ENCODE results near the gene CD82.

Gene CD82, protein sequence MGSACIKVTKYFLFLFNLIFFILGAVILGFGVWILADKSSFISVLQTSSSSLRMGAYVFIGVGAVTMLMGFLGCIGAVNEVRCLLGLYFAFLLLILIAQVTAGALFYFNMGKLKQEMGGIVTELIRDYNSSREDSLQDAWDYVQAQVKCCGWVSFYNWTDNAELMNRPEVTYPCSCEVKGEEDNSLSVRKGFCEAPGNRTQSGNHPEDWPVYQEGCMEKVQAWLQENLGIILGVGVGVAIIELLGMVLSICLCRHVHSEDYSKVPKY

DNA sequence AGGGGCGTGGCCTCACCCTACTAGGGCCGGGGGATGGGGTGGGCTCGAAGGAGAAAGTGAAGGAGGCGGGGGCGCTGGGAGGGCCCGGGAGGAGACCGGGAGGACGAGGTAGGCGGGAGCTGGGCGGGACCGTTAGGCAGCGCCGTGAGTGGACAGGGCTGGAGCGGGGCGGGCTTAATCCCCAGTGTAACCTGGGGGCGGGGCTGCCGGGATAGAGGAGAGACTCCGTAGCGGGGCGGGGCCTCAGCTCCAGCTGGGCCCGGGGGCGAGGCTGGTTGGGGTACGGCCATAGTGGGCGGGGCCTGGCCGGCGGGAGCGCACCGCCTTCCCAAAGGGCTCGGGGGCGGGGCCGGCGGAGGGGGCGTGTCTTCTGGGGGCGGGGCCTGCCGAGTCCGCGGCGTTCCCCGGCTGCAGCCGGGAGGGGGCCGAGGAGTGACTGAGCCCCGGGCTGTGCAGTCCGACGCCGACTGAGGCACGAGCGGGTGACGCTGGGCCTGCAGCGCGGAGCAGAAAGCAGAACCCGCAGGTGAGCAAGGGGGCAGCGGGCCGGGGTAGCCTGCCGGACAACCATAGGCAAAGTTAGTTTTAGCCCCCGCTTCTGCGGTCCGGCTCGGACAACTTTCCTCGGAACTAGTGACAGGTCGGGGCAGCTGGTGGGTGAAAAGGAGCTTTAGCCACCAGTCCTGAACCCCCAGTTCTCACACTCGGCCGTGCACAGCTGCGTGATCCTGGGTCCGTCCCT is at the start of gene CD82:
Gene CD82, plus strand, starts transcription at position 453 of the 742 bp plus-strand sequence. CDS start 29,000 bp downstream, outside the sequence.
- DNase-seq = peak; percentile 81 to 96 (median 94)

DNA sequence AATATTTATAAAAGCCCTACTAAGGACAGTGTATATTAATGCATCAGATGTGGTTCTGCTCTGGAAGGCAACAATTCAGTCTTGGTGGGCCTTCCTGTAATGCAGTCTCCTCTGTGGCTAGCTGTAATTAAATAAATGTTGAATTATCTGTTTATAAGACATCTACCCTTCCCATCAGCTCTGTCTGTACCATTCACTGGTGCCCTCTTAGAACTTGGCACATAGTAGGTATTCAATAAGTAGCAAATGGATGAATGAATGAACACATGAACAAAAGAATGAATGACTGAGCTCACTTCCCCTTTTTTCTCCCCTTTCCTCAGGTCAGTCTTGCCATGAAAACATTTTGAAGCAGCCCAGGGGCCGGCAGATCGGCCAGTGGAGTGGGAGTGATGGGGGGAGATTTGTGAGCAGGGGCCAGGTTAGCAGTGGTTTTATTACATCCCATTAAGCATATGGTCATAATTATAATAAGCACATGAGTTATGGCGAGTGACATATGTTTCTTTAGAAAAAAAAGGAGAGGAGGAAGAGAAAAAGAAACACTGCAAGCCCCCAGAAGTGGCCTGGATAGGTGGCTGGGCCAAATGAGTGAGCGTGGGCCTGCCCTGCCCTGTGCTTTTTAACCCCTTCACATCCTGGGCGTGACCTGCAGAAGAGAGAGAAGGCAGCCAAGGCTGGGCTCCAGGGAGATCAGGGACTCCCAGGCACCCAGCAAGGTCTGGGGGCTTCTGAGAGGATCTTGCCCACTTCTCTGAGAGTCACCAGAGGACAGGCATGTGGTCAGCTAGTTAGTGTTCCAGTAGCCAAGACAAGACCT is 48.6 kb upstream of the CD82 start:
- DNase-seq = no peak

DNA sequence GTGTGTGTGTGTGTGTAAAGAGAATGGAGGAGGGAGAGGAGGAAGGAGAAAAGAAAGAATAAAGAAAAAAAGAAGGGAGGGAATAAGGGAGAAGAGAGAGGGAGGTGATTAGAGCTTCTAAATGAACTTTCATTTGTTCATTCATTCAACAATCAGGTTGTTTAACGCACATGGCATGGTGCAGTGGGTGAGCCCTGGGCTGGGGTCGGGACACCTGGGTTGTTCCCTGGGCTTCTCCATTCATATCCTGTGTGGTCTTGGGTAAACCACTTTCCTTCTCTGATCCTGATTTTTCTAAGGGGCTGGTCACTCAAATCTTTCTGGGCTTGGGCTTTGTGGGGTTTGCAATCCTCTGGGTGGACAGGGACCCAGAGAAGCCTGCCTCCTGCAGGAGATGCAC is 47.9 kb upstream of the CD82 start:
- no peak for DNase-seq

DNA sequence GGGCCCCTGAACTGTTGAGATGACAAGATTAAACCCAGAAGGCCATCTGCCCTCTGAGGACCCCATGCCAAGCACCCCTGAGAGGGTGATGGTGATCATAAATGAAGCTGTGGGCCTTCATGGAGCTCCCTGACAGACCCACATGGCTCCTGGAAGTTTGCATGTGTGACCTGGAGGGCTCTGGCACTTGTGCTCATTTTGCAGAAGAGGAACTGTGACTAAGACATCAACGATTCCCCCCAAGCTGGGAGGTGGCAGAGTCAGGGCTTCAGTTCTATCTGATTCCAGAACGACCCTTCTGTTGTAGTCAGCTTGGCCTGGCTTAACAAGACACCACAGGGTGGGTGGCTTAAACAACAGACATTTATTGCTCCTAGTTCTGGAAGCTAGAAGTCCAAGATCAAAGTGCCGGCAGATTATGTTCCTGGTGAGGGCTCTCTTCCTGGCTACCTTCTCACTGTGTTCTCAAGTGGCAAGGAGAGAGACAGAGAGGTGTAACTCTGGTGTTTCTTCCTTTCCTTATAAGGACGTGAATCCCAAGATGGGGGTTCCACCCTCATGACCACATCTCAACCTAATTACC is 46.4 kb upstream of the CD82 start:
- DNase-seq = no peak

DNA sequence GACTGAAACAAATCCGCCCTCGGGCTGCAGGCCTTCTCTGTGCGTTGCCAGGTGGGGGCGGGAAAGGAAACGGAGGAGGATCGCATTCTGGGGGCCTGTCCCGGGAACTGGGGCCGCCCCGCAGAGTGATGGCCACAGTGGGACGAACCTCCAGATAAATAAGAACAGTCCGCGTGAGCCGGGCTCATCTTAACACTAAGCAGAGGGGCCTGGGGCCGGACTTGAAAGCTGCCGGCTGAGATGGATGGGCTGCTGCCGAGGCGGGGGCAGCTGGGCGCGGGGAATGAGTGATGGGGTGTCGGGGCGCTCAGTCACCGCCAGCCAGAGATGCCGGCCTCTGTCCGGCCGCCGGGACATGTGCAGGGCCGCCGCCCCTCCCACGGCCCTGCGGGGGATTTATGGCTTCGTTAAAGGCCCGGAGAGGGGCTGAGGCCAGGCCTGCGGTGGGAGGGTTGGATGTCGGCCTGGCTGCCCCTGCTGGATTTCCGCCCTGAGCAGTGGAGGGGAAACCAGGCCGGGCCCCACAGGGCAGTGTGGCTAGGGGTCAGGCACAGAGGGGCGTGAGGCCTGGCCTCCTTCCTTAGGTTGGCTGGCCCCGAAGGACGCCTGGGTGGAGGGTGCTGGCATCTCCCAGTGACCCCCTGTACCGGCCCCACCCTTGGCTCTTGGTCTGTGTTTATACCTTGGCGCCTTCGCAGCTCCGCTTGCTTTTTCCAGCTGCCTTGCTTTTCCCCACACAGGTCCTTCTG is 45.3 kb upstream of the CD82 start:
- no peak for DNase-seq

DNA sequence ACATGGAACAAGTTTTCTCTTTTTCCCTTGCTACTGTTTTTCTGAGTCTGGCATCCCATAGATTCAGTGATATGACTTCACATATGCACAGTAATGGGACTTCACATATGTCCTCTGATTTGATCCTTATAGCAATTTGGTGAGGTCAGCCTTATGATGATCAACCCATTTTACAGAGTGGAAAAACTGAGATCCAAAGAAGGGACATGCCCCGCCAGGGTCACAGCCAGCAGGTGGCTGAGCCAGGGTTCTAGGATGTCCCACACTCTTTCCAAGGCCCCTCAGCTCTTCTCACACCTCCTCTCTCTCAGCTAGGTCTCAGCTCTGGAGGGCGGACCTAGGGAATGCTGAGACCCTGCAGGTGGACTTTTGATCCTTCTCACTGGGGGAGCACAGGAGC is 44.3 kb upstream of the CD82 start:
- no peak for DNase-seq

DNA sequence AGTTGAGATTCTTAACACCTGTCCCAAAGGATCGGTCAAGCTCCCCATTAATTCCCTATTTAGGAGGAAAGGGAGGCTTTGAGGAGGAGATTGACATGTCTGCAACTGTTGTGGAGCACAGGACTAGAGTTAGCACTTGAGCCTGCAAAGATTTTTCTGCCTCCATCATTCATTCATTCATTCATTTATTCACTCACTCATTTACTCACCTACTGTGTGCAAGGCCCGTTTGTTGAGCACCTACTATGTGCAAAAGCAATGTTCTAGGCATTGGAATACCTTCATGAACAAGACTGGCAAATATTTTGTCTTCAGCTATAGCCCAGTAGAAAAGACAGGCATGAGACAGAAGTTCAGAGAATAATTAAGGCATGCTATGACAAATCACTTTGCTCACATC is 43.2 kb upstream of the CD82 start:
- DNase-seq = no peak

DNA sequence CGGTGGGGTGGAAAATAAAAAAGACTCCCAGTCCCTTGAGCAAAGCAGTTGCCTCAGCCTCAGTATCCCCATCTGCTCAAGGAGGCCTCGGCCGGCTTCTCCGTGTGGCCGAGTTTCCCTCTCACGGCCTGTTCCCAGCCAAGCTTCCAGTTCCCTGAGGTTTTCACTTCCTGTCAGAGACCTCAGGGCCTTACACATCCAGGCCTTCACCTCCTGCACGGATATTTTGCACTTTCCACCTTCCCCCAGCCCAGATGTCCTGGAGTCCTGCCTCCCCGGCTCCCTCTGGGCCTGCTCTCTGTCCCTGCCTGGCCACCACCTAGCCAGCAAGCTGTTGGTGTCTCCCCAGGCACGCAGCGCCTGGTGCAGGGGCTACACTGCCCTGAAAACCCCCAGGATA is 41.1 kb upstream of the CD82 start:
- DNase-seq = no peak

DNA sequence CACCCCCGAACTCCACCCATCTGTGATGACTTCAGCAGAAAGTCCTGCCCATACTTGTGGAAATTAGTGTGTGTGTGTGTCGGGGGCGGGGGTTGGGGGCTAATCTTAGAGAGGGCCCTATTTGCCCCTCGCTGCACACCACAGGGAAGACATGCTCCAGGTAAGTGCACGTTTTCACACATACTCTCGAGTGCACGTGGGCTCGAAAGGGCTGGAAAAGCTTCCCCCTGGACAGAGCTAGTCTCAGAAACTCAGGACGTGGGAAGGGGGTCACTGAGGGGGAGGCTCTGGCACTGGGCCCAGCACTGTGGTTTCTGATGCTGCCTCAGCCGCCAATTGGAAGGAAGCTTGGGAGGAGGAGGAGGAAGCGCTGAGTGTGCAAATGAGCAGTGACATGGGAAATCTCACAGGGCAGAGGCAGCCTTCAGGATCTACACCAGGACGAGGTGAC is 40.7 kb upstream of the CD82 start:
- DNase-seq = no peak

DNA sequence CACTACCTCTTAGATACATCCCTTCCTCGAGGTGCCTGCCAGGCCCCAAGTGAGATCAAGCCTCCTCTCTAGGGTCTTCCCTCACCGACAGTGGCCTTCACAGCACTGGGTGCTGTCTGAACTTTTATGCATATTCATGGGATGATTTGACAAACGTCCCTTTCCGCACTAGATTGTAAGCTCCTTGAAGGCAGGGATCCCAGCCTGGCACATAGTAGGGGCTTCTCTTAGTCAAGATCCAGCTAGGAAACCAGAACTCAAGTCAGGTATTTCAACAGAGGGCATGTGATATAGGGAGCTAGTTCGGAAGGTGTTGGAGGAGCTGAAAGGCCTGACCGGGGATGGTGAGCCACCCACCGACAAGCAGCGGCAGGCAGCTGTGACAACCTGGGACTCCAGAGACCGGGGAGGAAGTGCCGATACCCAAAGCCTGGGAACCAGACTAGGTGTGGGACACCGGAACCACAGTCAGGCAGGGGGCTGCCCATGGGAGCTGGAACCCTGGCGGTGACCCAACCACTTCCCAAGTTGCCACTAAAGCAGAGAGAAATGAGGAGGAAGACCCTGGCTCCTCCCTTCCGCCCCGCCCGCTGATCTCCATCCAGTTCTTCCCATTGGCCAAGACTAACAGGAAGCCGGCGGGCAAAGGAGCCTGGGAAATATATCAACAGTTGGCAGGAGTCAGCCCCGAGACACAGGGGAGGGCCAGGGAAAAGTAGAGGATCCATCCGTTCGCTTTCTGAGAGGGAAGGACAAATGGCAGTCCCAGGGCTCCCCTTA is 39.8 kb upstream of the CD82 start:
- no peak for DNase-seq

DNA sequence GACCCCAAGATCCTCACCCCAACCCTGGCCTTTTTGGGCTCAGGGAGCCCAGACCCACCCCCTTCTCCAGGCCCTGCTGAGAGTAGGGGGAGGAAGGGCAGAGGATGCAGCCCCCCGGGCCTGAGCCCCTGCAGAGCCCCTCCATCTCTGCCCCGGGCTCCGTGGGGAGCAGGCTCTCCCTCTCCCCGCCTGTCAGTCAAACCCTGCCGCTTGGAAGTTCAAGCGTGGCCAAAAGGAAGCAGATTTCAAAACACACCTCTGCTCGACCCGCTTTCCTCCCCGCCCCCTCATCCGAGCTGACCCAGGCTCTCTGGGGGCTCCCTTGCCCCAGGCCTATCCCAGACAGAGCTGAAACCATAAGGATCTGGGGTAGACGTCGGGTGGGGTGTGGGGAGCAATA is 39.0 kb upstream of the CD82 start:
- no peak for DNase-seq

DNA sequence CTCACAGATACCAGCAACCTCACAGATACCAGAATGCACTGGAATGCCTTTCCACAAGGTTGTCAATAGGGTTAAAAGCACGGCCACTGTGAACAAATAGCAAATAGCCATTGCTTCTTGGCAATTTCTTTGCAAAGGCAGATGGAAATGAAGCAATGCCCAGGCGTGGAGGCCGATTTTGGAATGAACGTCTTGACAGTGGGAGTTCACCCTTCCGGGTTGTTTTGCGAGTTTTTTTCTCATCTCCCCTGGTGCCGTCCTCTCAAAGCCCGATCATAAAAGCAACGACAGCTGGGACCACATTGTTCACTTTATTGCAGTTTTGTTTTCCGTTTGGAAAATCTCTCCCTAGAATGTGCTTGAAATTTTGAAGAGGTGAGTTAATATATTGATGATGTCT is 38.0 kb upstream of the CD82 start:
- DNase-seq = no peak

DNA sequence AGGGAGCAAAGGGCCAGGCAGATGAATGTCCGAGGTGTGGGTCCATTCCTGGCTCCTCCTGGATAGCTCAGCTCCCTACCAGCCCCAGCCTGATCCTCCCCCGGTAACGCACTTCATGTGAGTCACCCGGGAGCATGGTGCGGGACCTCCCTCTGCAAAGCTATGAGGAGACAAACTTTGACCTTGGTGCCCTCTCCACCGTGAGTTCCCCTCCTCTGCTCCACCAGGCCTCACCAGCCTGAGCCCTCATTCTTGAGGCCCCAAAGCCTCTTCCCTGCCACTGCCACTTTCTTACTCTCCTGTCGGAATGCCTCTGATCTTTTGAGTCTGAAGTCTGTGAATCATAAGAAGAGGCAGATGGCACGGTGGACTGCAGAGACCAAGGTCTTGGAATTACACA is 37.4 kb upstream of the CD82 start:
- no peak for DNase-seq

DNA sequence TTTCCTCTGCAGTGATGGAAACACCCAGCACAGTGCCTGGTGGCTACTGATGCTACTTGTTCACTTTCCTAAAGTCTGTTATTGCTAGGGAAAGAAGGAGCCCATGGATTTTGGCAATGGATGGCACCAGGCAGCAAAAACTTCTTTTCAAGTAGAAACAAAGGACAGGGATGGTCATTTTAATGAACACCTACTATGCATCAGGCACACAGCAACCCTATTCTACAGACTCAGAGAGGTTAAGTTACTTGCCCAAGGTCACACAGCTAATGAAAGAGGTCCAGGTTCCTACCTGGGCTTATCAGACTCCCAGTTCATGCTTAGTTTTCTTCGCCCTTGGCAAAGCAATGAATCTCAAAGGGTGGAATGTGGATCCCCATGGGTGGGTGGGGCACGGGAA is 36.9 kb upstream of the CD82 start:
- no peak for DNase-seq

DNA sequence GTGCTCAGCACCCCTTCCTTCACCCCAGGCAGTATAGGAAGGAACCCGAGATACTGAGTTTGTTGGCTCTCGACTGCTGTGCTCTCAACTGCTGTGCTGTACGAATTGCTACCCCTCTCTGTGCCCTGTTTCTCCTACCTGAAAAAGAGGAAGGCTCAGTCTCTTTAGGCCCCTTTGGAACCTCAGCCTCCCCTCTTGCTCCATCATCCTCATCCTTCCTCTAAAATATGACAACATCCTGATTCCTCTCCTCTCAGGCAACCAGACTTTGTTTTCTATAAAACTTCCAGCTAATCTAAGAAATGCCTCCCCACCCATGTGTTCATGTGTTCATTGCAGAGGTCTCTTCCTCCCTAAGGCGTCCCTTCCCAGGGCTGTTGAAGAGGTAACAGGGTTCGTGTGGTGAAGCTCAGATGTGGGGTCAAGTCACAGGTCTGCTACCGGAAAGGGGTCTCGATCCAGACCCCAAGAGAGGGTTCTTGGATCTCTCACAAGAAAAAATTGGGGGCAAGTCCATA is 35.5 kb upstream of the CD82 start:
- no peak for DNase-seq

DNA sequence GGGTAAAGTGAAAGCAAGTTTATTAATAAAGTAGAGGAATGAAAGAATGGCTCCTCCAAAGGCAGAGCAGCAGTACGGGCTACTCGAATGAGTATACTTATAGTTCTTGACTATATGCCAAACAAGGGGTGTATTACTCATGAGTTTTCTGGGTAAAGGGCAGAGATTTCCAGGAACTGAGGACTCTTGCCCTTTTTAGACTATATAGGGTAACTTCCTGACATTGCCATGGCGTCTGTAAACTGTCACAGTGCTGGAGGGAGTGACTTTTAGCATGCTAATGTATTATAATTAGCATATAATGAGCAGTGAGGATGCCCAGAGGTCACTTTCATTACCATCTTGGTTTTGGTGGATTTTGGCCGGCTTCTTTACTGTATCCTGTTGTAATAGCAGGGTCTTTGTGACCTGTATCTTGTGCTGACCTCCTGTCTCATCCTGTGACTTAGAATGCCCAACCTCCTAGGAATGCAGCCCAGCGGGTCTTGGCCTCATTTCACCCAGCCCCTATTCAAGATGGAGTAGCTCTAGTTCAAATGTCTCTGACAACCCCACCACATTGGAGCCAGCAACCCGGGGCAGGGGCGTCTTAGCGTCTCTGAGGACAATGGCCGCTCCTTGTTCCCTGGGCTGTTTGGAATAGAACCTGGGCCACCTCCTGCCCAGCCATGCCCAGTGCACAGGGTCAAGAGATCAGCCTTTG is 34.9 kb upstream of the CD82 start:
- no peak for DNase-seq

DNA sequence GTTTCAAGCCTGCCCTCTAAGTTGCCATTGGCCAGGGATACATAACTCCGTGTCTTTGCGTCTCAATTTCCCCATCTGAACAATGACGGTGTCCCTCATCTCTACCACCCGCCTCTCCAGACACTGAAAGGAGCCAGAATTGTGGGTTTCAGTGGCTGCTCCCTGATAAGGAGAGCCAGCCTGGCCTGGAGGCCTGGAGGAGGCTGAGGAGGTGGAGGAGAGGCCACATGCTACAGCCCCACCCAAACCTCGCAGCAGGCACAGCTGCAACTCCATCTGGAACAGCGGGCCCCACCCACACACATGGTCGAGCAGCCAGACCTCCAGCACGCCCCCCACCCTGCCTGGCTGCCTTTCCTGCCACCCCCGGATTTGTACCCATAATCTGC is 34.4 kb upstream of the CD82 start:
- DNase-seq = no peak

DNA sequence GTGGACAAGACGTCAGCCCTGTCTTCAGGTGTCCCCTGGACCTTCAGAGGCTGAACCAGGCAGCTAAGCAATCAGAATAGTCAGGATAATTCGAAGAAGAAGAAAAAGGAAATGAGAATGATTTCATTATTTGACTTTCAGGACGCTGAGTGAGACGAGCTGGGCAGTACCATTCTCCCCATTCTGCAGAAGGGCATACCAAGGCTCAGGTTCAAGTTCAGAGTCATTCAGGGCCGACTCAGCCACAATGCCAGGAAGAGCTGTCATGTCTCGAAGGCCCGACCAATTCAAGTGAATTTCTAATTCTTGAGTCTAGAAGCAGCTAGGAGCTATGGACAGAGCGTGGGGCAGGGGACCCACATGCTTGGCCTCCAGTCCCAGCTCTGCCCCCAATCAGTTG is 33.8 kb upstream of the CD82 start:
- DNase-seq = no peak

DNA sequence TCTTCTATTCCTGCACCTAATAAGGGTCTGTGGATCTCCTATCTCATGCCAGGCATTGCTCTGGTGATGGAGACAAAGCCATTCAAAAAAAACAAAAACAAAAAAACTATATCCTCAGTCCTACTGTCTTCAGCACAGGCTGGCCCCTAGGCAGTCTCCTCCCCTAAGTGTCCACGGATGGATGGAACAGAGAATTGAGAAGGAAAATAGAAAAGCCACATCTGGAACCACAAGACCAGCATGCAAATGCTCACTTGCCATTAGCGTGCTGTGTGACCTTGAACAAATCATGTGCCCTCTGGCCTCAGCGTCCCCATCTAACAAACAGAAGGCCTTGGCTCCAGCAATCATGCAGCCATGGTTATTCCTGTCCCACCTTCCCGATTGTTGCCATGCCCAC is 32.7 kb upstream of the CD82 start:
- DNase-seq = no peak

DNA sequence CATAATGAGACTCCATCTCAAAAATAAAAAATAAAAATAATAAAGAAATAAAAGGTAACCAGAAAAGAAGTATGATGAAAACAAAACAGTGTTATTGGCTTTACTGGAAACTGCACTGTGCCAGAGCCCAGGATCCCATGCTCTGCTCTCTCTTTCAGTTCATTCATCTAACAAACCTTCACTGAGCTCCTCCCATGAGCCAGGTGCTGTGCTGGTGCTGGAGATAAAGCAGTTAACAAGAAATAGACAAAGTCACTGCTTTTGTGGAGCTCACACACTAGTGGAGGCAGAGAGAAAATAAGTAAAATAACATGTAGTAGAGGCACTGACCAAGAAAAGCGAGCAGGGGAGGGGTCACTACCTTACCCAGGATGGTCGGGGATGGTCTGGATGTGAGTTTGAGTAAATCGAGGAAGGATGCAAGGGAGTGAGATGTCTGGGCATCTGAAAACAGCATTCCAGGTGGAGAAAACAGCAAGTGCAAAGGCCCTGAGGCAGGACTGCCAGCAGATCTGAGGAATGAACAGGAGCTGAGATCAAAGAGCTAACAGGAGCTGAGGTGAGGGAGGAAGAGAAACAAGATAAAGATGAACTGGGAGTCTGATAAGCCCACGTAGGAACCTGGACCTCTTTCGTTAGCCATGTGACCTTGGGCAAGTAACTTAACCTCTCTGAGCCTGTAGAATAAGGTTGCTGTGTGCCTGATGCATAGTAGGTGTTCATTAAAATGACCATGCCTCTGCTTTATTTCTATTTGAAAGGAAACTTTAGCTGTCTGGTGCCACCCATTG is 31.3 kb upstream of the CD82 start:
- DNase-seq = no peak

All from stimulated activated naive CD4-positive, alpha-beta T cell (primary cell).